Activated T-cell treated with anti-CD3 and anti-CD28 coated beads, Interleukin-2, amount 50 U/mL, for 72 hours (primary cell): ENCODE results near the gene CRYAB. TPM values are rescaled to one million over a fixed set of nuclear protein-coding genes. Genes with fewer than 3 reads are reported as not detected.
"Not testable (repeated sequence)": the region's sequence is repeated elsewhere in the genome, so short reads cannot be mapped to it uniquely, and the experiment has no call there.

Experiments
- ATAC-seq, 2 donors: fragments of 150-1000 bp; cut with Tn5 transposase; replicated peaks in 1 of 2; 2 replicates each; pipeline ENCODE4 v1.10.0; 2021; ENCODE audit warnings: moderate library complexity in 2 of 2, mild to moderate bottlenecking in 1 of 2
- DNase-seq, 2 donors: peaks; one replicate each; pipeline ENCODE4 v3.0.0; 2021 to 2022; ENCODE audit warnings: mixed read lengths in 1 of 2
- H3K27ac Mint-ChIP-seq: one replicate; pipeline ENCODE4 v1.8.0; 2022; ENCODE audit warnings: mild to moderate bottlenecking, moderate library complexity, mixed read lengths
- H3K27me3 Mint-ChIP-seq: one replicate; pipeline ENCODE4 v1.8.0; 2022; ENCODE audit warnings: low read depth, mixed read lengths
- H3K36me3 Mint-ChIP-seq, 2 donors: one replicate each; pipeline ENCODE4 v1.8.0; 2022; ENCODE audit warnings: mixed read lengths in 2 of 2, mild to moderate bottlenecking in 1 of 2; ENCODE audit not compliant: insufficient read depth in 2 of 2
- H3K4me1 Mint-ChIP-seq: one replicate; pipeline ENCODE4 v1.8.0; 2022; ENCODE audit warnings: low read depth, mixed read lengths
- H3K4me3 Mint-ChIP-seq, 2 donors: one replicate each; pipeline ENCODE4 v1.8.0; 2022; ENCODE audit warnings: mild to moderate bottlenecking in 2 of 2, mixed read lengths in 2 of 2, moderate library complexity in 2 of 2
- H3K9me3 Mint-ChIP-seq, 2 donors: one replicate each; pipeline ENCODE4 v1.8.0; 2022; ENCODE audit warnings: mixed read lengths in 2 of 2
- total RNA-seq, 2 donors: library from RNA; stranded (reverse); gene quantifications; one replicate each; pipeline ENCODE4 v1.2.3, GENCODE V29; 2022

CRYAB gene
- total RNA-seq, 2 donors from 2014 or later = not detected

DNA sequence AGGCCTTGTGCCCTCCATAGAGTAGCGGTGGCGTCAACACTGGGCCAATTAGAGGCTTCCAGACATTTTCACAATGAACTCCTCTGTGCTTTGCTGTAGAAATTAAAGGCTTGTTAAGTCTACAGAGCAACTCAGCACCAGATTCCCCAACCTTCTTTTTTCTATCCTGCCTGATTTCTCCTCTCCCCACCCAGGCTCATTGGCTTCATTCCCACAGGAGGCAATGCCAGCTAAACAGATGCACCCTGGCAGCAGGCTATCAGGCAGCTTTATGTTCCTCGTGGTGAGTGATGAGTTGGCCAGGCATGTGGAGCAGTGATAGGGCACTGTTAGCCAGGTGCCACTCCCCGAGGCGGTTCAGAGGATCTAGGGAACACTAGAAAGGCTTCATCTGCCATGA, 30.4 kb upstream of the CRYAB start:
- no peak overlapping the region for H3K27ac Mint-ChIP-seq
- no peak overlapping the region for H3K4me3 Mint-ChIP-seq
- H3K9me3 Mint-ChIP-seq = no peaks in the 10 kb centered on the region
- ATAC-seq (no peak), DNase-seq (no peak)
- H3K4me1 Mint-ChIP-seq = peaks cover 78% of the 10 kb centered on the region
- H3K27me3 Mint-ChIP-seq = no peaks in the 10 kb centered on the region
- H3K36me3 Mint-ChIP-seq = peaks cover 2 to 13% of the 10 kb centered on the region in 2 donors

GRCh38 chr11:111939836-111940604, 28.4 kb upstream of the CRYAB start:
- DNase-seq (no peak), ATAC-seq (no peak)
- Mint-ChIP-seq H3K36me3 (peaks cover 6 to 13% of the 10 kb centered on the region in 2 donors), H3K9me3 (no peaks in the 10 kb centered on the region), H3K27ac (peak overlapping the region; percentile 5), H3K27me3 (no peaks in the 10 kb centered on the region), H3K4me1 (peaks cover 88% of the 10 kb centered on the region), H3K4me3 (peak overlapping the region; percentile 10 to 33)

DNA sequence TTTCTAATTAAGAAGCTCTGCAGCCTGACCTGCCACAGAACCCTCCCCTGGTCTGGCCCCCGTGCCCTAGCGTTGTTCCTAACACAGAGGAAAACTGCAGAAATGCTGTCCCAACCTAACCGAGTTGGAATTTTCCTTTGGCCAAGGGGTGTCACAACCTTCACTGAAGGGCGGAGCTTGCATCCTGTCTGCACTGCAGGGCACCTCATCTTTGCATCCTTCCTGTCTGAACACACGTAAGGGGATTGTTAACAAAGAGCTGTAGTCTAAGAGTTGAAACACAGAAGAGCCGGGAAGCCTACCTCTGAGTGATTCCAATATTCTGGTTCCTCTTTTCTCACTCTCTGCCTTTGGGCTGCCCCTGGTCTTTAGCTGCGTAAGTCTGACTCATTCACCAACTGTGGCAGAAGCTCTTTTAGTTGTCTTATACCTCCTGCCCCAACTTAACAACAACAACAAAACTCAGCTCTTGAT, 27.2 kb upstream of the CRYAB start:
- ATAC-seq (peak; percentile 81 to 82), DNase-seq (peak; percentile 59 to 65)
- Mint-ChIP-seq H3K9me3 (no peaks in the 10 kb centered on the region), H3K4me1 (peaks cover 83% of the 10 kb centered on the region), H3K27me3 (no peaks in the 10 kb centered on the region), H3K27ac (peak overlapping the region; percentile 98), H3K36me3 (peaks cover 6 to 10% of the 10 kb centered on the region in 2 donors), H3K4me3 (peak overlapping the region; percentile 89 to 98)

DNA sequence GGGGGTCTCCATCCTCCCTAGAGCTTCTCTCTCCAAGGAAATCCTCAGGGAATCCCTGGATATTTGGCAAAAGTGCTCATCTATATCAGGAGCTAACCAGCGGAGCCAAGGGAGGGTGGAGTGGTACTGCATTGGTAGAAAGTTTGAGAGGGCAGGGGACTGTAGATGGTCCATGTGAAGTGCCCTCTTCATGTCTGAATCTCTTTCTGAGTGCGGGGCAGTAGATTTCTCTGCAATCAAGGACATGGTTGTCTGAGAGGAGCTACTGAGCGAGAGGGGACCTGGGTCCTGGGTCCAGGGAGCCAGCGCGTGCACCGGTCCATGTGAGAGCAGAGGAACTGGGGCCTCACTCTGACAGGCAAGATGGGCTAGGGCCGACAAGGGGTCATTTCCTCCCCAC, 26.3 kb upstream of the CRYAB start:
- DNase-seq (no peak), ATAC-seq (no peak)
- peaks cover 85% of the 10 kb centered on the region for H3K4me1 Mint-ChIP-seq
- H3K27ac Mint-ChIP-seq = peak overlapping the region; percentile 98
- H3K4me3 Mint-ChIP-seq = peak overlapping the region; percentile 89 to 98
- H3K27me3 Mint-ChIP-seq = no peaks in the 10 kb centered on the region
- H3K36me3 Mint-ChIP-seq = peaks cover 6 to 10% of the 10 kb centered on the region in 2 donors
- no peaks in the 10 kb centered on the region for H3K9me3 Mint-ChIP-seq

- Mint-ChIP-seq H3K4me3 (peak overlapping the region; percentile 89 to 98), H3K4me1 (peaks cover 85% of the 10 kb centered on the region), H3K27me3 (no peaks in the 10 kb centered on the region), H3K9me3 (no peaks in the 10 kb centered on the region), H3K36me3 (peaks cover 6 to 9% of the 10 kb centered on the region in 2 donors), H3K27ac (no peak overlapping the region)
- no peak for ATAC-seq
- no peak for DNase-seq
Measured at GRCh38 chr11:111937461-111937769, 25.8 kb upstream of the CRYAB start.

DNA sequence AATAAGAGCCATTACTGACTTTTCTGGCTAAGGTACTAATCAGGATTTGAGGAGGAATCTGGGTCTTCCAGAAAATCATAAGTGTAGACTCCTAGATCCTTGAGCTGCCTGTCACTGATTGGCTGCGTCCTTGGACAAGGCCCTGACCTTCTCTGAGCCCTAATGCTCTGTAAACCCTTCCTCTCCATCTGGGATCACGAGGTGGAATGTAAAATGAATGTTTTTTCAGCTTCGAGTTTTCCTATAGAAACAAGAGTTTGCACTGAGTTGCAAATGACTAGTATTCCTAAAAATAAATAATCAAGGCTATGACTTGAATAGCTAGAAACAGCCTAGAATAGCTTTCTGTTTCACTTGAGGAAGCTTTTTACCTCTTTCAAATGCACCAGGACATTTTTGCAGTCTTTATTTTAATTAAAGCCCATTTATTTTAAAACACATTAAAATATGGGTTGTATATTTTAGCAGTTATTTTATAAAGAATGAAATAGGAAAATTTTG, 24.5 kb upstream of the CRYAB start:
- H3K4me3 Mint-ChIP-seq = peak overlapping the region; percentile 89 to 98
- DNase-seq = no peak
- no peak for ATAC-seq
- H3K27me3 Mint-ChIP-seq = no peaks in the 10 kb centered on the region
- peaks cover 4 to 9% of the 10 kb centered on the region in 2 donors for H3K36me3 Mint-ChIP-seq
- H3K27ac Mint-ChIP-seq = peak overlapping the region; percentile 77
- peaks cover 79% of the 10 kb centered on the region for H3K4me1 Mint-ChIP-seq
- no peaks in the 10 kb centered on the region for H3K9me3 Mint-ChIP-seq

GRCh38 chr11:111935317-111936039, 23.9 kb upstream of the CRYAB start:
- no peaks in the 10 kb centered on the region for H3K27me3 Mint-ChIP-seq
- peak; percentile 10 to 21 for DNase-seq
- peaks cover 4 to 5% of the 10 kb centered on the region in 2 donors for H3K36me3 Mint-ChIP-seq
- peak overlapping the region; percentile 89 to 98 for H3K4me3 Mint-ChIP-seq
- H3K9me3 Mint-ChIP-seq = no peaks in the 10 kb centered on the region
- ATAC-seq = peak; percentile 13 to 22
- peaks cover 73% of the 10 kb centered on the region for H3K4me1 Mint-ChIP-seq
- H3K27ac Mint-ChIP-seq = peak overlapping the region; percentile 77

GRCh38 chr11:111934306-111934705, 22.7 kb upstream of the CRYAB start:
- H3K4me1 Mint-ChIP-seq = peaks cover 61% of the 10 kb centered on the region
- H3K27ac Mint-ChIP-seq = no peak overlapping the region
- ATAC-seq (no peak), DNase-seq (no peak)
- H3K4me3 Mint-ChIP-seq = peak overlapping the region in 1 of 2 donors; percentile 7
- no peaks in the 10 kb centered on the region for H3K9me3 Mint-ChIP-seq
- peaks cover 2 to 4% of the 10 kb centered on the region in 2 donors for H3K36me3 Mint-ChIP-seq
- H3K27me3 Mint-ChIP-seq = no peaks in the 10 kb centered on the region

DNA sequence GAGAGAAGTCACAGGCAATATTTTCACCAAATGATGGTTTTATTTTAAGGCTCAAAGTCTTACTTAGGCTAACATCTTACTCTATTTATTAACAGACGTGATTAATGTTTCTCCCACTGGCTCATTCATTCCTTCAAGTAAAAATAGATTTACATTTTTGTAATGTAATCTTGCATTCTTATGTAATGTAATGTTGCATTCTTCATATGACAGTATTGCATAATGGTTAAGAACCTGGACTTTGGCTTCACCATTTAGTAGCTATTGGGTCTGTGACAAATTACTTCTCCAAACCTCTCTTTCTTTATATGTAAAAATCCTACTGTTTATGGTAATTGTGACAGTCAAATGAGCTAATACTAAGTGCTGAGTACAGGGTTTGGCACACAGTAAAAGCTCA, 22.3 kb upstream of the CRYAB start:
- peaks cover 2 to 4% of the 10 kb centered on the region in 2 donors for H3K36me3 Mint-ChIP-seq
- peaks cover 57% of the 10 kb centered on the region for H3K4me1 Mint-ChIP-seq
- H3K27ac Mint-ChIP-seq = no peak overlapping the region
- ATAC-seq (no peak), DNase-seq (no peak)
- H3K4me3 Mint-ChIP-seq = no peak overlapping the region
- H3K27me3 Mint-ChIP-seq = no peaks in the 10 kb centered on the region
- H3K9me3 Mint-ChIP-seq = no peaks in the 10 kb centered on the region

GRCh38 chr11:111933176-111933575, 21.6 kb upstream of the CRYAB start:
- H3K27me3 Mint-ChIP-seq, H3K36me3 Mint-ChIP-seq, H3K9me3 Mint-ChIP-seq, H3K27ac Mint-ChIP-seq, DNase-seq, ATAC-seq, H3K4me3 Mint-ChIP-seq: not testable (repeated sequence)
- H3K4me1 Mint-ChIP-seq = peaks cover 50% of the 10 kb centered on the region

- peak; percentile 77 to 79 for ATAC-seq
Measured at GRCh38 chr11:111932611-111932950, 21.0 kb upstream of the CRYAB start.

DNA sequence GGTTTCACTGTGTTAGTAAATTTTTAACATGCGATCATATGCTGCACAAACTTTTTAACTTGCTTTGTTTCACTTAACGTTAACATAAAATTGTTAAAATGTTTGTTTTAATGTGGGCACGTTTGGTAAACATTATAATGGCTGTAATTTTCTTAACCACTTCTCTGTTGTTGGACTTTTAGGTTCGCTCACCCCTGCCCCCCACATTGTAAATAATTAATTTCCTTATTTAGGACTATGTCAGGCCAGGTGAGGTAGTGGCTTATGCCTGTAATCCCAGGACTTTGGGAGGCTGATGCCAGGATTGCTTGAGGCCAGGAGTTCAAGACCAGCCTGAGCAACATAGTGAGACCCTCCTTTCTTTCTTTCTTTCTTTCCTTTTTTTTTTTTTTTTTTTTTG, 18.9 kb upstream of the CRYAB start:
- no peak overlapping the region for H3K27ac Mint-ChIP-seq
- H3K27me3 Mint-ChIP-seq = no peaks in the 10 kb centered on the region
- DNase-seq = no peak
- no peaks in the 10 kb centered on the region for H3K36me3 Mint-ChIP-seq
- no peak for ATAC-seq
- no peak overlapping the region for H3K4me3 Mint-ChIP-seq
- H3K9me3 Mint-ChIP-seq = no peaks in the 10 kb centered on the region
- H3K4me1 Mint-ChIP-seq = peaks cover 42% of the 10 kb centered on the region

More at GRCh38 chr11:111932611-111932950, 21.0 kb upstream of the CRYAB start:
- Mint-ChIP-seq H3K9me3 (no peaks in the 10 kb centered on the region), H3K4me3 (peak overlapping the region; percentile 29 to 53), H3K27ac (peak overlapping the region; percentile 11), H3K4me1 (peaks cover 46% of the 10 kb centered on the region), H3K27me3 (no peaks in the 10 kb centered on the region), H3K36me3 (peaks cover 0 to 4% of the 10 kb centered on the region in 2 donors)
- DNase-seq = peak in 1 of 2 donors; percentile 23
